Activated CD4-positive, CD25-positive, alpha-beta regulatory T cell treated with anti-CD3 and anti-CD28 coated beads, Interleukin-2, amount 50 U/mL, for 72 hours (primary cell): Measurements from ENCODE around the gene PGBD5.

Source experiments
- DNase-seq: peaks from one replicate; pipeline ENCODE4 v3.0.0; 2021

The PGBD5 gene

DNA sequence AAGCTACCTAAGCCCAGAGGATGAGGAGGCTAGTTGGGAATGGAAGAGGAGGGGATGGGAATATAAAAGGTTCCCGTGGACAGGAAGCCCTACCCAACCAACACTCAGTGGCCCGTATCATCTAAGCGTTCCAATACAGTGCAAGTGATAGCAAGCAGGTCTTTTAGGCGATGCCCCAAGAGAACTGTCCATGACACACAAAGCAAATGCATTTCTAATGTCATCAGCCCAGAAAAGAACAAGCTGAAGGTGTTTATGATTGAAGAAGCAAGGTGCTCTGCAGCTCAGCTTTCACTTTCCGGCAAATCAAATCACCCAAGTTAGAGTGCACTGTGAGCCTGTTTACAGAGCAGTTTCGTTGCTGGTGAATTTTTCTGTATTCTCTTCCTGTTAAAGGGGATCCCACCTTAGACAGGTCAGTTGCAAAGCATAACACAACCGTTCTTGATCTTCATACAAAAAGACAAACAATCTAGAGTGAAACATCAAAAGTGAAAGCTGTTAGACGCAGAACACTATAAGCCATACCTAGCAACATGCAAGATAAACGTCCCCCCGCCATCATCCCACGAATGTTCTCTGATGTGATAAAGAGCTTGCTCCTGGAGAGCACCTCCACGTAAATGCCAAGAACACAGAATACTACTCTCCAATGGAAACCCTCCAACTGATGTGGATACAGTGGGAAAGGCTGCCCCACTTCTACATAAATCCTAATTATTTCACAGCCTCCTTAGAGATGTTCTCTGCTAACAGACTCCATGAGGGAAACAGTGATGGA, 54.0 kb downstream of the PGBD5 start:
- no peak for DNase-seq

DNA sequence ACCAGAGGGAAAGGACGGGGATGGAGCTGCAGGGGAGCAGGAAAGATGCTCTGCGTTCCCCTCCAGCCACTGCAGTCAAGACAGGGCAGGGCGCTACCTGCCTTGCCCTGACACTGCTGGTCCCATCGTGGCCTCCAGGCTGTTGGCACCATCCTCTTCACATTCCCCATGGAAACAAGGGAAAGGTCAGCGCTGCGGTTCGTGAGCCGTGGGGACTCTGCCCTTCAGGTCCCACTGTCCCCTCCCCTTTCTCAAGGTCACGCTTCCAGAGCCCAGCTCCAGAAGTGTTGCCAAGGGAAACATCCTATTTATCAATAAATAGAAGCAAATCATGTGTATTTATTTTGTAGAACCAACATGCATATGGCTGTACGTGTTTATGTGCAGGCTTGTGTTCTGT, 56.0 kb downstream of the PGBD5 start:
- no peak for DNase-seq

DNA sequence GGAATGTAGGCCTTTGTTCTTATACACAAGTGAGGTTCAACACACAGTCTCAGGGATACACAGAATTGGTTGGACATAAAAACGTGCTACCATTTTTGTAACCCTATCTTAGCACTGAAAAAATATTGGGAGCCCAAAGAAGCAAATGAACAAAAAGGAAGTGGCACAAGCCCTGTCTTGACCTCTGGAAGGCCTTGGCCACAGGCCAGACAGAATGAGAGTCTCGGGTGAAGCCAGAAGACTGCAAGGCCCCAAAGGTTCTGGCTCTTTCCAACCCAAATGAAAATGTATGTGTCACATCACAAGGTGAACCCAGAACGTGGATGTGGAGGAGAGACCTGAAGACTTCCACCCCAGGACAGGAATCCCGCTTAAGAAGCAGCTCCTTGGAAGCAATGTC, 57.3 kb downstream of the PGBD5 start:
- DNase-seq = no peak

- DNase-seq = no peak
These were observed 57.8 kb downstream of the PGBD5 start for GRCh38 chr1:230368363-230368762.

DNA sequence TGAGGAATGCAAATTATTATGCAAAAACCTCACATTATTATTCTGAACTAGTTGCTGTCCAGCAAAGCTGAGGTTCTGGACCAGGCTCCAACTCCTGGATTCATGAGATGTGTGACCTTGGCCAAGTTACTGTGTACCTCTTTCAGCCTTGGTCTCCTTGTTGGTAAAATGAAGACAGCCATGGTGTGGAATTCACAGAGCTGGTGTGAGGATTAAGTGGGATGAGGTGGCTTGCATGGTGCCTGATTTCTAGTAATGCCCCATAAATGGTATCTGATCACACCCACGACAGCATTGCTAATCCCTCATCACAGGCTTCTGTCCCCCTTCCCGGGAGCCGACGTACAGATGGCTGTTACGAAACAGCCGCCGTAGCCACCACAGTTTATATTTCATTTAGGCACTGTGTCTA, 59.6 kb downstream of the PGBD5 start:
- no peak for DNase-seq

DNA sequence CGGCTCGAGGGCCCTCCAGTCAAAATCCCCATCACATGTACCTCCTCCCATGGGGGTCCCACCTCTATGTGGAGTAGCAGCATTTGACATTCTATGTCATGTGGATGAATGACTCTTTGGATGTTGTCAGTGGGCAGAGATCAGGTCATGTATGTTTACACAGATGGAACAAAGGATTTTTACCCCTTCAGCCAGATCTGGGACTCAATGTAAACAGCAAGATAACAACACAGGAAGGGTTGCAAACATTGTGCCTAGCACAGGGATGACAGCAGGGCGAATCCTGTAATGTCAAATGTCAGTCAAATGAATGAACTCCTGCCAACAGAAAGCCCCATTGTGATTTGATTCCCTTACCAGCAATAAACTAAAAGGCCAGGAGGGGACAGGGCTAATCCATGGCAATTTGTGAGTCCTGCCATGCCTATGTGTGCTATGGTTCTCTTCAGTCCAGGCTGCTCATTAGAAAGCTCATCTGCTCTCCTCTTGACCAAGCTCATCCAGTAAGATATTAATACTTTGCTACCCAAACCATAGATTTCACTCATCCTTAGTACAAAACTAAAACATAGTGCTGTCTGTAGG, 60.3 kb downstream of the PGBD5 start:
- no peak for DNase-seq

- no peak for DNase-seq
These were observed 63.2 kb downstream of the PGBD5 start for GRCh38 chr1:230362949-230363348.

GRCh38 chr1:230361941-230362340, 64.2 kb downstream of the PGBD5 start:
- DNase-seq = no peak

GRCh38 chr1:230359992-230360668, 66.0 kb downstream of the PGBD5 start:
- no peak for DNase-seq

GRCh38 chr1:230356869-230357794, 69.0 kb downstream of the PGBD5 start:
- no peak for DNase-seq

DNA sequence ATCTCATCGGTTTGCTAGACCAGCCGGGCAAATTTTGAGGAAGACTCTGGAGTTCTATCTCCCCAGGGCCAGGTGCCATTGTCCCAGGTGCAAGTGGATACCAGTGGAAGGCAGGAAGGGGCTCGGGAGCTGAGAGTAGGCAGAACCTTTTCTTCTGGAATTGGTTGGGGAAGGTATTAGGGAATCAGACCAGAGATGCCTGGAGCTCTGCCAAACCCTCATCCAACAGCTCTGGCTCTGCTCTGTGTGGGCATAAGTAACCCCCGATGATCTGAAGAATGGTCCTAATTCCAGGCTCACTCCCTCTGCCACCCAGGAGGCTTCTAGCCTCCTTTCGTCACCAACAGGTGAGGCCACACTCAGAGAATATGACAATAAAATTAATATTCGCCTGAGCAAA, 69.9 kb downstream of the PGBD5 start:
- no peak for DNase-seq

GRCh38 chr1:230355594-230355993, 70.5 kb downstream of the PGBD5 start:
- DNase-seq = no peak

GRCh38 chr1:230355128-230355527, 71.0 kb downstream of the PGBD5 start:
- DNase-seq = no peak

DNA sequence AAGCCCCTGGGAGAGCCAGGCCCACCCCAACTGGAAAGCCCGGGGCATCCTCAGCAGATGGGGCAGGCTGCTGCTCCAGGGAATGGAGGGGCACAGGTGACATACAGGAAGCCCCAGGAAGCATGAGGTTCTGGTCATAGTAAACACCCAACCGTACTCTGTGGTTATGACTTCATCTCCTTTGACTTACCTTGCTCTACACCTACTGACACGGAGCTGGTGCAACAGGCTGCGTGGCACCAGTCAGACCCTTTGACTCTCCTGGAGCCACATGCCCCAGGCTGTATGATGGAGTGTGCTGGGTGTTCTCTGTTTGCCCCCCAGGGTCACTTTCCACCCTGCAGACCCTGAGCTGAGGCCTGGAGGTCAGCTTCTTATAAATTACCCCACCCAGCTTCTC, 72.1 kb downstream of the PGBD5 start:
- DNase-seq = no peak

- no peak for DNase-seq
These were observed 73.6 kb downstream of the PGBD5 start for GRCh38 chr1:230352537-230352936.

- no peak for DNase-seq
These were observed 74.1 kb downstream of the PGBD5 start for GRCh38 chr1:230351983-230352382.

GRCh38 chr1:230351514-230351913, 74.6 kb downstream of the PGBD5 start:
- no peak for DNase-seq

DNA sequence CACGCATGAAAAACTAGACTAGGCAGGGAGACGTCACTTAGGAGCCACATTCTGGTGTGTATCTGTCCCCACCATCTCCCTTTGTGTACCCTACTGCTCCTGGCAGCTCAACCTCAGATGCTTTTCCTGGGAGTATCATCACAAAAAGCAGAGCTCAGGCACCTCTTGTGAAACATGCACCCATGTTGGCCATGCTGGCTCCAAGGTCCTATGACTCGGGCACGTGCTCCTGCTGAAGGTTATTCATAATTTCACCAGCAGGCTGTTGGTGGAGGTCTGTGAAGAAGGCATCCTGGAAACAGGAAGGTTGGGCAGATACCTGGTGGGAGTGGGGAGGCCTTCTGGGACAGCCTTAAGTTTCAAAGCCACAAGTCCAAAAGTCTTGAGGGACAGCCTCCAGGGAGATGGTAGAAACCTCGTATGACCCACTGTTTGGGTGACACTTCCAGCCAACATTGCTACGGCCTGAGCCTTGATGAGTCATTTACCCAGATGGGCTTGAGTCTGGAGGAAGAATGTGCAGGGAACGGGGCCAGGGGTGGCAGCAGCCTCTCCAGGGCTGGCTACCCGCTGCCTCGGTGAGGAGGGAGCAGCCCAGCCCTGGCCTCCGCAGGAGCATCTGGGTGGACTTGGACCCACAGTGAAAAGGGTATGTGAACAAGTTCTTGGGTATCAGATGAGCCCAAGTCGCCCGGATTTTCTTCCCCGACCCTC, 75.8 kb downstream of the PGBD5 start:
- DNase-seq = no peak

DNA sequence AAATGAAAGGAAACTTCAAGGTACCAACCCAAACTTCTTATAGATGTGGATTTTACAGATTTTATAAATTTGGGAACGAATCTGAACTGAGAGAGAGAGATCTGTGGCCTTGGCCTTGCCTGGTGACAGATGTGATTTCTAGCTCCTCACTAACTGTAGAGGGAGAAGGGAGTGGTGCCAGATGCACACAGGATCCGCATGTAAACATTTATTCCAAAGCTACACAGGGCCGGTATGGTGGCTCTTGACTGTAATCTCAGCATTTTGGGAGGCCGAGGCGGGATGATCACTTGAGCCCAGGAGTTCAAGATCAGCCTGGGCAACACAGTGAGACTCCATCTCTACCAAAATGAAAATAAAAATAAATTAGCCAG, 77.1 kb downstream of the PGBD5 start:
- no peak for DNase-seq

DNA sequence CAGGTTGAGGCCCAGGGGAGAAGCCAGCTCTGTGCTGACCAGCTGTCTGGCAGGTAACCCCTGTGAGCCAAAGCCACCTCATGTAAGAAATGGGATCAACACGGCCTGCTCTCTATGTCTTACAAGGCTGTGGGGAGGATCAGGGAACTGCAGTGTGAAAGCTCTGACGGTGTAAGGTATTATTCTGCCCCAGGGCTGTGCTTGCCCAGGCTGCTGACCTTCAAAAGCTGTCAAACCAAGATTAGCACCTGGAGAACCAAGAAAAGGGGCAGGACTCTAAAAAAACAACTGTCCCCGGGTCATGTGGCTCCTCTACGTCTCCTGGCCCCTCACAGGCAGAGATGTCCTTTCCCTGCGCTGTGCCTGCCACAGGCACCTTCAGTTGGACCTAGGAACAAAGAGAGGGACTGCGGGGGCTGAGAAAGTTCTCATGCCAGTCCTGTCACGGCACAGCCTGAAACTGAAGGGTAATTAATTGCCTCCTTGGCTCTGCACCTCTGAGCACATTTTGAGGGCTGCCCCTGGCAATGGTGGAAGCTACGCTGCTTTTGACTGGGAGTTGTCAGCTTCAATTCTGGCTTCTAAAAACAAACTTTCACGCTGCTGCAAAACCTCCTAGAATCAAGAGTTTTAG, 77.6 kb downstream of the PGBD5 start:
- no peak for DNase-seq

DNA sequence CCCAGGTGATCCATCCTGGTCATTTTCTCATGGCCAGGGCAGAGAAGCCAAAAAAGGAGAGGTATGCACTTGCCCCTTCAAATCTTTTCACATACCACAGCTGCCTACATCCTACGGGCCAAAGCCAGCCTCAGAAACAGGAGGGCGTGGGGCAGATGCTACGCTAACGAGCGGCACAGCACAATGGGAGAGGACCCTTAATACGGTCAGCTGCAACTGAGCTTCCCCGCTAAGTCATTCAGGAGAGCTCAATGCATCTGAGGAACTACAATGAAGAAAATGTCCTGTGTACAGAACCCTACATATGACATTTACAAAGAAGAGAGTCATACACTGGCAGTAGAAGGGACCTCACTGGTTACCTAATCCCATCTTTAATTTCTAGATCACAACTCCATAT, 78.2 kb downstream of the PGBD5 start:
- DNase-seq = no peak
